DMS 273 treated with DMSO at 0.1 percent for 48 hours (cell line): Measurements from ENCODE around the gene HSP90AB1.
A peak's percentile ranks its signal among the peaks of the same experiment; 100 is the strongest.
"Not testable (repeated sequence)": the region's sequence is repeated elsewhere in the genome, so short reads cannot be mapped to it uniquely, and the experiment has no call there.

Source experiments
- DNase-seq: peaks from one replicate; lab custom pipeline; 2025; lab: John Stamatoyannopoulos, UW

The HSP90AB1 gene

DNA sequence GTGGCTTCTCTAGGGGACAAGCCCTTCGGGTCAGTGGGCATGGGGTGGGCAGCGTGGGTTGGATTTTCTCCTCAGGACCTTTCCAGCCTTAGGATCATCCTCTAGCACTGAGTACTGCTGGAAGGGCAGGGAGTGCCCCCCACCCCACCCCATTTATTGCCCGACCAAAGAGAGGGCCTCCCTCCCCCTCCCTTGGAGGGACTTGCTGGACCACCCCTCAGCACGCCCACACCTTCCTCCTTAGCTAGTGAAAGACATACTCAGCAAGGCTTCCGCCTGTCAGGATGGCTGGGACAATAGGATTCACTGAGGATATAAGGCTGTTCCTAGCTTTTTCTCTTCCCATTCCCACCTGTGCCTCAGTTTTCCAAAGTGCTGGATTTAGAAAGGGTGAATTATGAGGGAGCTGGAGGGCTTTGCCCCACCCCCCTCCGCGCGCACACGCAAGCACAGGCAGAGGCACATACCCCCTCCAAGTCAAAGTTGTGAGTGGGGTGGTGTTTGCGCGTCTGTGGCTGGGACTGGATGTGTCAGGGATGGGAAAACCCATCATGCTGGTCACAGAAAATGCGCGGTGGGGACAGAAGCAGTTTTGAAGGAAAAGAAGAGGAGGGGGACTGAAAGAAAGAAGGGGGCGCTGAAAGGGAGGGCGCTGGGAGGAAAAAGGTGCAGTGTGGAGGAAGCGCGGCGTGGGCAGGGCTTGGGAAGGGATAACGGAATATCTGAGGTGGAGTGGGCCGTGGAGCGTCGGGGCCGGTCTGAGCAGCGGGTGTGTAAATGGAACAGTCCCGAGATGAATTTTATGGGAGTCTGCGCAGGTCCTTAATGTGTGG is 24.2 kb upstream of the HSP90AB1 start:
- DNase-seq = no peak

DNA sequence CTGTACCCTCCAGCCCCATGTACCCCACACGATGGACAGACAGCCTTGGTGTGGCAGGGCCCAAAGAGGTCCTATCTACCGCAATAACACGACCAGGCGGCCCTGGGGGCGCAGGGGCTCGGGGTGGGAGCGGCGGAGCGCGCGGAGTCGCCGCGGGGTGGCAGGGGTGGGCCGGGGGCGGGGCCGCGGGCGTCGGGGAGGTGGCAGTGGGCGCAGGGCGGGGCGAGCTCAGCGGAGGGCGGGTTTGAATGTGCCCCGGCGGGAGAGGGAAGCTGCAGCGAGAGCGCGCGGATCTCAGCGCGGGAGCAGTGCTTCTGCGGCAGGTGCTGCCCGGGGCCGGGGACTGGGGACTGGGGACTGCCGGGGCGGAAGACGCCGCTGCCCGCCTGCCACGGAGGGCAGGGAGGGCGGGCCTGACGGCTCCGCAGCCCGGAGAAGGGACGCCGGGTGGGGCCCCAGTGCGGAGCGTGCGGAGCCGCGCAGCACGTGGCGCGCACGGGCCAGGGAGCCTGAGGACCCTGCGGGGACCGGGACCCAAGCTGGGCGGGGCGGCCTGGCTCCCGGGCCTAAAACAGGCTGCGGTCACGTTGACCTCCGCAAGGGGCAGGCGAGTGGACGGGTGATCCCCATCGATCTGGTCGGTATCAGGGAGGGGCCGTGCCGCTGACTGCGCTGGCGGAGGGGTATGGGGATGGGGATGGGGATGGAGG is 23.4 kb upstream of the HSP90AB1 start, which contains the start of gene SLC29A1:
SLC29A1 (plus strand) TSS at position 277 of the 710 bp plus-strand sequence. CDS start 3,719 bp downstream, outside the sequence.
- peak; percentile 26 for DNase-seq

DNA sequence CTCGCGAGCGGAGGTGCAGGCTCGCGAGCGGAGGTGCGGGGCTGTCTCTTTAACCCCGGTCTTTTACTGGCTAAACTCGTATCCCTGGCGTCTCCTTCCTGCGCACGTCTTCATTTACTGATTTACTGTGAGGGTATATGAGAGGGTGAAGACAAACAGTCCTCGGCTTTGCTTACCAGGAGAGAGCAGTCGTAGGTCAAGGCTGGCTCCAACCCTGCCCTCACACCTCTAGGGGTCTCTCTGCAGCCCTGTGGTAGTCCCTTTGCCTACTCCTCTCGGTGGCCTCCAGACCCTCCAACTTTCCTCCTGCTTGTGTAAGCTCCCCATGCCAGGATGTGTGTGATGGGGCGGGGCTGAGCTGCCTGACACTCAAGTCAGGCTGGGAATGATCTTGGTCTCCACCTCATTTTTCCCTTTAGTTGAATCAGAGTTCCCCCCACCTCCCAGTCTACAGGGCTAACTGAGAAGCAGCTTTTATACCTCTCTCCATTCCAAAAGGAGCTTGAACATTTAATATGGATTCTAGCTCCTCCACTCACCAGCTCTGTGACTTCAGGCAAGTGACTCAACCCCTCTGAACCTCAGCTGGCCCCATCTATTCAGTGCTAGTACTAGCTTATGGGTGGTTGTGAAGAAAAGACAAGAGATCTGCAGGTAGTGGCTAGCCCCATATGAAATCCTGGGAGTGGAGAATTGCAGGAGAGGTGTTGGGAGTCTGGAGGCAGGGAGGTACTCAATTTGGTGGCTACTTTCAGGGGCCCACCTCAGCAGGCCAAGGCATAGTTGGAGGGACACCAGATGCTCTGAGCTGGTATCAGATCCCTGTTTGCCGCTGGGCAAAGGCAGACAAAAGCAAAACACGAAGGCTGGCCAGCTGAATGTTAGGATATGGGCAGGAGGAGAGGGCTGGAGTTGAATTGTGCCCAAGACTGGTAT is 22.6 kb upstream of the HSP90AB1 start:
- no peak for DNase-seq

DNA sequence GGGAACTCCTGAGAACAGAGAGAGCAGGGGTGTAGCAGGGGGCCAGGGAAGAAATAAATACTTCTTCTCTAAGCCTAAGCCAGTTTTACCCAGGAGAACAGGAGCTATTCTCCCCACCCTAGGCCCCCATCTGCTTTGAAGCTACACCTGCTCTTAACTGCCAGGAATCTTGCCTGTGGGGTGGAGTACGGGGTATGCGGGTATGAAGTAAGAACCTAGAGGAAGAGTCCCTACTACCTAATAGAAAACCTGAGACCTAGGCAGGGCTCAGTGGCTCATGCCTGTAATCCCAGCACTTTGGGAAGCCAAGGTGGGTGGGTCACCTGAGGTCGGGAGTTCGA is 22.0 kb upstream of the HSP90AB1 start:
- no peak for DNase-seq

DNA sequence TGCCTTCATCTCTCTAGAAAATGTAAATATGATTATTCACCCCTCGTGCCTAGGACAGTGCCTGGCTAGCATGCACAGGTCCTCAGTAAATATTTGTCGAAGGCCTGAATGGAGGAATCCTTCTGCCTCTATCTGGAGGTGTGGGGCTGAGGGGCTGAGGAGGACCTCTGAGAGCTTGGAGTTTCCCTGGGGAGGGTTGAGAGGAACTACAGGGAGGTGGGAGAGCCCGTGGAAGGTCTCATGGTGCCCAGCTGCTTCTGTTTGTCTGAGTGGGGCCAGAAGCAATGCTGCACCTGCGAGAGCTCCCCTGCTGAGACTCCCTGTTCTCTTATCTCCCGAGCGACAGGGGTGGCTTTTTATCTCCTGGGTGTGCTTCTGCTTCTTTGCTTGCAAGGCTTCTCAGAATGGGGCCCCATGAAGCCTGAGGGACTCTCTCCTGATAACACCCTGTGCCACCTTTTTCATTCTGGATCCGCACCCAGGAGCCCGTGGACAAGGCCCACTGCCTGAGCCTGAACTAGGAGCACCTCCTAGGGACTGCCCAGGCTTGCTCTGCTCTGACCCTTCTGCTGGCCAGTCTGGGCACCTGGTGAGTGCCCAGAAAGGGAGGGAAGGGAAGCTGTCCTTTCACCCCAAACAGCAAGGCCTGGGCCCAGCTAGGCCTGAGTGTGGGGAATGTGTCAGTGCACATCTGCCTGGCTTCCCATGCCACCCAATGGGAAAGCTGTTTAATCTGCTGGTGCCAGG is 21.1 kb upstream of the HSP90AB1 start:
- no peak for DNase-seq

DNA sequence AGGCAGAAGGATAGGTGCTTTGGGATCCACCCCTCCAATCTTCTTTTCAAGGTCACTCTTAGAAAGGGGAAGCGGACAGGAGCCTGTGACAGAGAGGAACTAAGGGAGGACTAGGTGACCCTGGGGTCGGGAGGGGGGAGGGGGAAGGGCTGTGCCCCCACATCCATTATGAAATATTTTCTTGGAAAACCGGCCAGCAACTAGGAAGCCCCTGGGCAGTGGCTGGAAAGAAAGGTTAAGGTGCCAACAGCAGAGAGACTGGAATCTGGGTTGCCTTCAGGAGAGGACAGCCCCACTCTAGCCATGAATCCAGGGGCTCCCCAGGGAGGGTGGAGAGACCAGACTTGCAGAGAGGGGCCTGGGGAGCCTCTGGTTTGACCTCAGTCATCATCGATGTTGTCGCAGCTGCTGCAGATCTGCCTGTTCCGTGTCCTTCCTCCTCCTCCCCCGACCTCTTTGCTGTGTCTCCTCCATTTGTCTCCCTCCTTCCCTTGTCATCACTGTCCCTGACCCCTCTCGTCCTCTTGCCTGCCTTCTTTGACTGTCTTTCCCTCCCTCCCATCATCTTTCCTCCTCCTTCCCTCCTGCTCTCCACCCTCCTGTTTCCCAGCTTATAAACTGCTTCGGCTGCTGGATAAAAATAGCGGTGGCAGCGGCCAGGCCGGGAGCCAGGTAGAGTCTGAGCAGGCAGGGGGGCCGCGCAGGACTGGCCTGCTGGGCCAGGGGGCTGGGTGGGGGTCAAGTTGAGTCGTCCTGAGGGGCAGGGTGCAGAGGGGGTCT is 20.3 kb upstream of the HSP90AB1 start:
- no peak for DNase-seq

DNA sequence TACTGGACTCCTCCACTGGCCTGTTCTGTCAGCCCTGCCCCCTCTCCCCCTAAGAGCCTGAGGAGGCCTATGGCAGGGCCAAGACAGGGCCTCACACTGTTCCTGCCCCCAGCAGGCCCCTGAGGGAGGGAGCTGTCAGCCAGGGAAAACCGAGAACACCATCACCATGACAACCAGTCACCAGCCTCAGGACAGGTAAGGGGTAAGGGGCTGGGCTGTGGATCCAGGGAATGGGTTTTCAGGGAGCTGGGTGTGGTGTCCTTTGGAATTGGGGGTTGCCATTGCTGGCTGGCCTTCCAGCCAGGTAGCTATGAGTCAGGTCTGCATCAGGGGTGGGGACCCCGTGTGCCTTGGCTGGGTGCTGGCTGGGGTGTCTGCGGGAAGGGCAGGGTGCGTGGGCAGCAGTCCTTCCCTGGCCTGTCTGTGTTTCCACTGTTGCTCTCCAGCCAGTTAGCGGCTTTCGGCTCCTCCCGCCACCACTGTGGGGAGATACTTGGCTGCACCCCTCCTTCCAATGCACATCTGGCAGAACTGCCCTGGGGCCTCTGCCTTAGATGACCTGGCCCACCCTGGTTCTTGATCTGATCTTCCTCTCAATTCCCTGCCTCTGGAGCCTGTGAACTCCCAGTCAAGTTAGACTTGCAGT is 19.6 kb upstream of the HSP90AB1 start:
- DNase-seq = no peak

DNA sequence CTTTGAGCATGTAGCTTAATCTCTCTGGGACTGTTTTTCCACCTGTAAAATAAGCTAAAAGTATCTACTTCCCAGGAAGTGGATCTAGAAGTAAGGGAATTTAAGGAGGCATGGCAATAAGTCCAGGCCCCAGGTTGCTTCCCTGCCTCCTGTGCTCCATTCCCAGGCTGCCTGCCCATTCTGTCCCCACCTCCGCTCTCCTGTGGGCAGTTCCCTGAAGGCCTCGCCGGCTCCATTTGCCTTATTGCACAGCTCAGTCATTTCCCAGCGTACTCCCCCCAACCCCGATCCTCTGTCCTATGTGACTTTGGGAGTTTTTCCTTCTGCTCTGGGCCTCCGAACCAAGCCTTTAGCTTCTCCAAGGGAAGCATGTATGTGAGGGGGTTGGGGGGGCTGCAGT is 18.9 kb upstream of the HSP90AB1 start:
- no peak for DNase-seq

DNA sequence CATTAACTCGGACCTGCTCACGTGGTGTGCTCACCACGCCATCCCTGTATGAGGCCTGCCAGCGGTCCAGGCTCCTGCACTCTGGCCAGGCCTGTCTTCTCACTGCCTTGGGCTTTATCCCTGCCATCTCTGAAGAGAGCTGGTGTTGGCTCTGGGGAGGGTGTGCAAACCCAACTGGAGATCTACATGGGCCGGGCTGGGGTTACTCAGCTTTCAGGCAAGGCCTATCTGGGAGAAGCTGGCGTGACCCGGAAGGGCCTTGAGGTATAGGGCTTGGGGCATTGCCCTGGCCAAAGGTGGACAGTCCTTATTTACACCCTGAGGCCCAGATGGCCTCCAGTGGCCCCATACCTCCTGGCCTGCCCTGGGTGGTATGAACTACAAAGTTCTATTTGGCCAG is 18.5 kb upstream of the HSP90AB1 start:
- DNase-seq = no peak

DNA sequence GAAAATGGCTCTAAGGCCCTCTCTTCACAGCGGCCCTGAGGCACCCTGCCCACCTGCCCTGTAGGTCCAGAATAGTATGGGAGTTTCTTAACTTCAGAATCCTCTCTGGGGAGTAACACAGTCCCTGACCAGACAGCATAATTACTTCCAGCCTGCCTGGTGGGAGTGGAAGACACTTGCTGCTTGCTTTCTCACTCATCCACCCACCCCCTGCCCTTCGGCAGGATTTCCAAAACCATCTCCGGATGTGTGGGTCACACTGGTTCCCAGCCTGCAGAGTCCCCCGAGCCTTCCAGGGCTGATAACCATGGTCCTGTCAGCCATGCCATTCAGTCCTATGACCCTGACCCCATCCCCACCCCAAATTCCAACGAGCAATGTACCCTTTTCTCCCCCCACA is 18.1 kb upstream of the HSP90AB1 start:
- DNase-seq = no peak

DNA sequence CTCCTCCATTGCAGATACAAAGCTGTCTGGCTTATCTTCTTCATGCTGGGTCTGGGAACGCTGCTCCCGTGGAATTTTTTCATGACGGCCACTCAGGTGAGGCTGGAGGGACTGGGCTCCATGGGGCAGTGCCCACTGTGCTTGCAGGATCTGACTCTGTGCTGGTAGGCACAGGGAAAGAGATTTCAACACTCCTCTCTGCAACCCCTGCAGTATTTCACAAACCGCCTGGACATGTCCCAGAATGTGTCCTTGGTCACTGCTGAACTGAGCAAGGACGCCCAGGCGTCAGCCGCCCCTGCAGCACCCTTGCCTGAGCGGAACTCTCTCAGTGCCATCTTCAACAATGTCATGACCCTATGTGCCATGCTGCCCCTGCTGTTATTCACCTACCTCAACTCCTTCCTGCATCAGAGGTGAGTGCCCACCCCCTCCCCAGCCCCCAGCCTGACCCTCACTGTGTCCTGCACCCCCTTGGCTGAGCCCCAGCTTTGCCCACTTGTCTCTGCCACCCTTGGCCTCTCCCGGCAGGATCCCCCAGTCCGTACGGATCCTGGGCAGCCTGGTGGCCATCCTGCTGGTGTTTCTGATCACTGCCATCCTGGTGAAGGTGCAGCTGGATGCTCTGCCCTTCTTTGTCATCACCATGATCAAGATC is 17.4 kb upstream of the HSP90AB1 start:
- no peak for DNase-seq

DNA sequence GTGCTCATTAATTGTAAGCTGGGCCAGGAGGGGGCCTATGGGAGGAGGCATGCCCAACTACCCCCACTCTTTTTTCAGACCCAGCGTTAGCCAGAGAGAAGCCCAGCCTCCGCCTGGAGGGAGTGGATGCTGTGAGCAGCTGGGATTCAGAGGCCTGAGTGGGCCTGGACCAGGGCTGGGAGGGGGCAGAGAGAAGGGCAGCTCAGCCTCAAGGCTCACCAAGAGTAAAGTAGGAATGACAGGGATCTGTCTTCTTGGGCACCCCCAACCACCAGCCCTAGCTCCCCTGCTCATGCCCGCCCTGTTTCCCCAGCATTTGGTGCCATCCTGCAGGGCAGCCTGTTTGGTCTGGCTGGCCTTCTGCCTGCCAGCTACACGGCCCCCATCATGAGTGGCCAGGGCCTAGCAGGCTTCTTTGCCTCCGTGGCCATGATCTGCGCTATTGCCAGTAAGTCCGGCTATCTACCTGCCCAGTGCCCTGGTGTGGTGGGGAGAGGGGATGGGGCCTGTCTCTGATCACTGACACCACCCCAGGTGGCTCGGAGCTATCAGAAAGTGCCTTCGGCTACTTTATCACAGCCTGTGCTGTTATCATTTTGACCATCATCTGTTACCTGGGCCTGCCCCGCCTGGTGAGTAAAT is 16.7 kb upstream of the HSP90AB1 start:
- DNase-seq = no peak

DNA sequence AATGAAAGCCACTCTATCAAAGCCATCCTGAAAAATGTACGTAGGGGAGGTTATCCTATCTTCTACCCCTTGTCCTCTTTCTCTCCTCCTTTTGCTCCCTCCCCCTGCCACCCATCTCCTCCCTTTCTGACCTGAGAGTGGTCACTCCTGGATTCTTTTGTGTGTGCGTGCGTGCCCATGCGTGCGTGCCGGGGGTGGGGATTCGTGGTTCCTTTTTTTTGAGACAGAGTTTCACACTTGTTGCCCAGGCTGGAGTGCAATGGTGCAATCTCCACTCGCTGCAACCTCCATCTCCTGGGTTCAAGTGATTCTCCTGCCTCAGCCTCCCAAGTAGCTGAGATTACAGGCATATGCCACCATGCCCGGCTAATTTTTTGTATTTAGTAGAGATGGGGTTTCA is 15.5 kb upstream of the HSP90AB1 start:
- DNase-seq = not testable (repeated sequence)

DNA sequence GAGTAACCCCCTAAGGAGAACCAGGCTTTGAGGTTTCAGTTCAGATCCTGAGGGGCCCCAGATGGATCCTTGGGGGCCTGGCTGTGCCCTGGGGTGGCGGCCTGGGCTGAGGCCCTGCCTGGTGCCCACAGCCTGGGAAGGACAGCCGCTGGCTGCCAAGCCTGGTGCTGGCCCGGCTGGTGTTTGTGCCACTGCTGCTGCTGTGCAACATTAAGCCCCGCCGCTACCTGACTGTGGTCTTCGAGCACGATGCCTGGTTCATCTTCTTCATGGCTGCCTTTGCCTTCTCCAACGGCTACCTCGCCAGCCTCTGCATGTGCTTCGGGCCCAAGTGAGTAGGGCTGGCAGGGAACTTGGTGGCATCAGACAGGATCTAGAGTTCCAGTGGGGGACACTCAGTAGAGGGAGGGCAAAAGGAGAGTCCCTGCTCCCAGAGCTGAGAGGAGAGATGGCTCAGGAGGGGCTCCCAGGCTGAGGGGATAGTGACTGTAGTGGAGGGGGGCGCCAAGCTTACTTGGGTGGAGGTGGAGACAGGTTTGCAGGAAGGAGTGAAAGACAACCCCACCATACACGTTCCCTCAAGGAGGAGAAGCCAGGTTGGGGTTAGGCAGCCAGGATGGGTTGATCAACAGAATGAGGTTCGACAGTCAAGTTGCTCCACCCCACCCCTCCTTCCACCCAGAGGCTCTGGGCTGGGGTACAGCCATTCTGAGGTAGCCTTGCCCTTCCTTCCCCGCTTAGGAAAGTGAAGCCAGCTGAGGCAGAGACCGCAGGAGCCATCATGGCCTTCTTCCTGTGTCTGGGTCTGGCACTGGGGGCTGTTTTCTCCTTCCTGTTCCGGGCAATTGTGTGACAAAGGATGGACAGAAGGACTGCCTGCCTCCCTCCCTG is 14.0 kb upstream of the HSP90AB1 start:
- DNase-seq = no peak

DNA sequence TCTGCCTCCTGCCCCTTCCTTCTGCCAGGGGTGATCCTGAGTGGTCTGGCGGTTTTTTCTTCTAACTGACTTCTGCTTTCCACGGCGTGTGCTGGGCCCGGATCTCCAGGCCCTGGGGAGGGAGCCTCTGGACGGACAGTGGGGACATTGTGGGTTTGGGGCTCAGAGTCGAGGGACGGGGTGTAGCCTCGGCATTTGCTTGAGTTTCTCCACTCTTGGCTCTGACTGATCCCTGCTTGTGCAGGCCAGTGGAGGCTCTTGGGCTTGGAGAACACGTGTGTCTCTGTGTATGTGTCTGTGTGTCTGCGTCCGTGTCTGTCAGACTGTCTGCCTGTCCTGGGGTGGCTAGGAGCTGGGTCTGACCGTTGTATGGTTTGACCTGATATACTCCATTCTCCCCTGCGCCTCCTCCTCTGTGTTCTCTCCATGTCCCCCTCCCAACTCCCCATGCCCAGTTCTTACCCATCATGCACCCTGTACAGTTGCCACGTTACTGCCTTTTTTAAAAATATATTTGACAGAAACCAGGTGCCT is 13.3 kb upstream of the HSP90AB1 start:
- DNase-seq = no peak

DNA sequence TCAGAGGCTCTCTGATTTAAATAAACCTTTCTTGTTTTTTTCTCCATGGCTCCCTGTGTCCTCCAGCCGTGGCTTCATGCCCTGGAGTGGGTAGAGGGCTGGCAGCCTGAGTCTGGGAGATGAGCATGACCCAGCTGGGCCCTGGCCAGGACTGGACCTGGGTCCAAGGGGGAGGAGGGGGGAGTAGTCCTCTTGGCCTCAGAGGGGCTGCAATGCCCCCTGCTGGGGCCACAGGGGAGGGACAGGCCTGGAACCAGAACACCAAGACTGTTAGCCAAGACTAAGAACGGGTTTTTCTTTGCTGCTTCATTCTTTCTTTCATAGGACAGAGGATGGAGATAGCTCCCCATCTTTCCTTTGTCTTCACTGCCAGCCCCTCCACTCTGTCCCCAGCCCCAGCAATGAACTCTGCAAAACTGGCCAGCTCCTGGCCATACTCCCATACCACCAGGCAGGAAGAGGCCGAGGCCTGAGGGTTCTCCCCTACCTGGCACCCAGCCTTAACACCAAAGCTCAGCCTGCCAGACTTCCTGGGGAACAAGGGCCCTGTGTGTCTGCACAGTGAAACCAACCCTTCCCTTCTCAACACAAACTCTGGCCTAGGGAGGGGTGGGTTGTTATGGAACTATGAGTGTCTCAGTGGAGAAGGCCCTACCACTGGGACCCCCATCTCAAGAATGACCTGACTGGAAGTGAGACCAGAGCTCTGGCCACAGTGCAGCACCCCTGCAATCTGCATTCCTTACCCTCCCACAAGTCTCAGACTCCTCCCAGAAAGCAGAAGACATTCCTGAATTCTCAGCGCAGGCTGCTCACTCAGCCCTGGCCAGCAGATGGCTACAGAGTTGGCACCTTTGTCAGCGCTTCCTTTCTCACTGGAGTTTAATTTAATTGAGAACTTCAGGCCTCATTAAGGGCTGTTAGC is 12.5 kb upstream of the HSP90AB1 start:
- DNase-seq = no peak

DNA sequence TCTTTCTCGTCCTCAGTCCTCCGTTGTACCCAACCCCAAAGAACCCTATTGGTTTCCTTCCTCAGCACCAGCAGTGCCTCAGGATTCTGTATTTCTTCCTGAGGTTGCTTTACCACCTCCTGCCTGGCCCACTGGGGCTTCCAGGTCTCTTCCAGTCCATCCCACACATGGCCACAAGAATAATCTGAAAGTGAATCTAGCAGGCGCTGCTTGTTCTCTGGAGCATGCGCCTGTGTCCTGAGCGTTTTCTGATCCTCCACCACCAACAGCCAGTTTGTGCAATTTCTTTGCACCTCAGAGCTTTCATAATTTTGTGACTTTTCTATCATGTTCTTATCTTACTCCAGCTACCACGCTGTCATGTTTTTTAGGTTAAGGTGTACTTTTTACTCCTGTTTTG is 11.6 kb upstream of the HSP90AB1 start:
- no peak for DNase-seq
